A673 (cell line): Measurements from ENCODE around the gene COPE. TPM values are rescaled to one million over a fixed set of nuclear protein-coding genes. Genes with fewer than 3 reads are reported as not detected.

ENCODE experiments used
- BruUV-seq: library from RNA; stranded (reverse); fragments of 400-500 nt; replicated peaks from 2 replicates; lab custom pipeline; 2021; lab: Mats Ljungman, UMichigan
- CTCF ChIA-PET: fragments of 300-600 bp; sonication (Branson Sonifier 250); formaldehyde crosslinking; loops from one replicate; lab custom pipeline; 2022; ENCODE audit warnings: antibody characterized with exemption; lab: Charles Lee
- POLR2A ChIA-PET: fragments of 300-600 bp; sonication (Branson Sonifier 250); formaldehyde crosslinking; loops from one replicate; lab custom pipeline; 2022; ENCODE audit warnings: antibody characterized with exemption; ENCODE audit not compliant: low non-redundant PET; lab: Charles Lee
- DNase-seq: peaks from one replicate; pipeline ENCODE4 v3.0.0-alpha.2; 2015; ENCODE audit warnings: low spot score
- H3K27ac ChIP-seq: fragments of 200-600 bp; sonication (generic); 2 replicates; pipeline ENCODE4 v1.5.1; 2016; ENCODE audit warnings: mixed run types, low read depth, mild to moderate bottlenecking, mixed read lengths, antibody characterized with exemption, low read length; ENCODE audit not compliant: poor library complexity, severe bottlenecking
- H3K27me3 ChIP-seq: fragments of 200-600 bp; sonication (generic); replicated peaks from 2 replicates; pipeline ENCODE4 v1.6.1; 2017; ENCODE audit warnings: mixed run types, low read depth, mild to moderate bottlenecking, mixed read lengths, antibody characterized with exemption, low read length; ENCODE audit not compliant: insufficient read depth, poor library complexity
- H3K36me3 ChIP-seq: fragments of 200-600 bp; sonication (generic); 2 replicates; pipeline ENCODE4 v1.6.1; 2016; ENCODE audit warnings: mixed run types, mild to moderate bottlenecking, mixed read lengths, antibody characterized with exemption, low read length; ENCODE audit not compliant: insufficient read depth, poor library complexity, severe bottlenecking
- H3K4me1 ChIP-seq: fragments of 200-600 bp; sonication (generic); 2 replicates; pipeline ENCODE4 v1.6.1; 2017; ENCODE audit warnings: mixed run types, mild to moderate bottlenecking, mixed read lengths, antibody characterized with exemption, low read length; ENCODE audit not compliant: insufficient read depth, poor library complexity, severe bottlenecking
- H3K4me3 ChIP-seq: fragments of 200-600 bp; sonication (generic); 2 replicates; pipeline ENCODE4 v1.5.1; 2016; ENCODE audit warnings: low read depth, mixed run types, mild to moderate bottlenecking, mixed read lengths, low read length; ENCODE audit not compliant: poor library complexity, severe bottlenecking
- H3K9me3 ChIP-seq: fragments of 200-600 bp; sonication (generic); 2 replicates; pipeline ENCODE4 v1.6.1; 2016; ENCODE audit warnings: mixed run types, low read depth, mild to moderate bottlenecking, mixed read lengths, antibody characterized with exemption, low read length; ENCODE audit not compliant: poor library complexity, severe bottlenecking
- EZH2 ChIP-seq: fragments of 200-600 bp; sonication (generic); IDR thresholded peaks from 2 replicates; pipeline ENCODE4 v1.6.1; 2017; ENCODE audit warnings: borderline replicate concordance, low read depth, mild to moderate bottlenecking, mixed read lengths, antibody characterized with exemption, low read length; ENCODE audit not compliant: poor library complexity, severe bottlenecking
- intact Hi-C: fragments of 100-400 bp; cut with micrococcal nuclease; formaldehyde crosslinking; loops from one replicate; pipeline ENCODE4 v1.10.0; 2022; ENCODE audit not compliant: unreplicated experiment
- total RNA-seq: library from RNA; stranded (reverse); gene quantifications from 2 replicates; pipeline ENCODE4 v1.2.3, GENCODE V29; 2021
- TF ChIP-seq, protein P1 (sequence below): fragments of 300-800, 200-600 bp; sonication (generic); conservative IDR thresholded peaks from 2 replicates; pipeline ENCODE4 v1.5.1; 2017; ENCODE audit warnings: low read depth, mild to moderate bottlenecking, antibody characterized with exemption, low read length, moderate library complexity, mixed read lengths

COPE gene
- total RNA-seq, 1 experiment from 2014 or later: 244 TPM

DNA sequence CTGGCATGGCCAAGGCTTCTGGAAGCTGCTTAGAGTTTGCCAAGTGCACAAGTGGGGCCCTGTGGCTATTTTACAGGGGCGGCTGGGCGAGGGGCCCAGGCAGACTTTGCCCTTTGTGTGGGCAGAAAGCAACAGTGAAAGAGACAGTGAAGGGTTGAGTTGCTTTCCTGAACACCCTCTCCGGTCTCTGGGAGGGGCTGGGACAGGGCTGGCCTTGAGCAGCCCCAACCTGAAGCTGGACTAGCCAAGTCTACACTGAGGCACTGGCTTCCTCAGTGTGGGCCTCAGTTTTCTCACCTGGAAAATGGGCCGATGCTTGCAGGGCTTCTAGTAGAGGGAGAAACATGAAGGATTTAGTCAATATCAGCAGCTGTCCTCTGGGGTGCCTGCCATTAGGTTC lies 24.3 kb upstream of the COPE start:
- POLR2A ChIA-PET: no interaction called here
- Histone ChIP-seq H3K9me3 (no peaks in the 10 kb centered on the region), H3K36me3 (no peaks in the 10 kb centered on the region), H3K27ac (no peak overlapping the region), H3K4me1 (peaks cover 12% of the 10 kb centered on the region), H3K27me3 (no peaks in the 10 kb centered on the region), H3K4me3 (no peak overlapping the region)
- intact Hi-C loops: no loop called here
- no peak for DNase-seq
- BruUV-seq: no TSS peak
- TF ChIP-seq, protein P1, sequence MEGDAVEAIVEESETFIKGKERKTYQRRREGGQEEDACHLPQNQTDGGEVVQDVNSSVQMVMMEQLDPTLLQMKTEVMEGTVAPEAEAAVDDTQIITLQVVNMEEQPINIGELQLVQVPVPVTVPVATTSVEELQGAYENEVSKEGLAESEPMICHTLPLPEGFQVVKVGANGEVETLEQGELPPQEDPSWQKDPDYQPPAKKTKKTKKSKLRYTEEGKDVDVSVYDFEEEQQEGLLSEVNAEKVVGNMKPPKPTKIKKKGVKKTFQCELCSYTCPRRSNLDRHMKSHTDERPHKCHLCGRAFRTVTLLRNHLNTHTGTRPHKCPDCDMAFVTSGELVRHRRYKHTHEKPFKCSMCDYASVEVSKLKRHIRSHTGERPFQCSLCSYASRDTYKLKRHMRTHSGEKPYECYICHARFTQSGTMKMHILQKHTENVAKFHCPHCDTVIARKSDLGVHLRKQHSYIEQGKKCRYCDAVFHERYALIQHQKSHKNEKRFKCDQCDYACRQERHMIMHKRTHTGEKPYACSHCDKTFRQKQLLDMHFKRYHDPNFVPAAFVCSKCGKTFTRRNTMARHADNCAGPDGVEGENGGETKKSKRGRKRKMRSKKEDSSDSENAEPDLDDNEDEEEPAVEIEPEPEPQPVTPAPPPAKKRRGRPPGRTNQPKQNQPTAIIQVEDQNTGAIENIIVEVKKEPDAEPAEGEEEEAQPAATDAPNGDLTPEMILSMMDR: no peak
- no peak for TF ChIP-seq EZH2
- CTCF ChIA-PET: no interaction called here

GRCh38 chr19:18942692-18943091 lies 23.5 kb upstream of the COPE start:
- TF ChIP-seq, protein P1: no peak
- TF ChIP-seq EZH2: no peak
- Histone ChIP-seq H3K4me1 (peaks cover 12% of the 10 kb centered on the region), H3K9me3 (no peaks in the 10 kb centered on the region), H3K27ac (no peak overlapping the region), H3K36me3 (no peaks in the 10 kb centered on the region), H3K4me3 (no peak overlapping the region), H3K27me3 (no peaks in the 10 kb centered on the region)
- CTCF ChIA-PET: no interaction called here
- POLR2A ChIA-PET: no interaction called here
- intact Hi-C loops: no loop called here
- no TSS peak for BruUV-seq
- DNase-seq: no peak

GRCh38 chr19:18941628-18942354 lies 22.6 kb upstream of the COPE start:
- no TSS peak for BruUV-seq
- TF ChIP-seq EZH2: no peak
- TF ChIP-seq, protein P1: no peak
- H3K4me3 ChIP-seq: no peak overlapping the region
- no peaks in the 10 kb centered on the region for H3K9me3 ChIP-seq
- CTCF ChIA-PET: no interaction called here
- H3K27me3 ChIP-seq: no peaks in the 10 kb centered on the region
- no peak overlapping the region for H3K27ac ChIP-seq
- H3K36me3 ChIP-seq: no peaks in the 10 kb centered on the region
- intact Hi-C loops: no loop called here
- H3K4me1 ChIP-seq: peaks cover 12% of the 10 kb centered on the region
- POLR2A ChIA-PET: no interaction called here
- no peak for DNase-seq
